22Rv1 (cell line): Measurements from ENCODE around the gene ITIH4.

Experiments used
- ZFX ChIP-seq: fragments of 450-650 bp; IDR thresholded peaks from 2 replicates; pipeline ENCODE4 v1.6.1; 2017; ENCODE audit warnings: antibody characterized with exemption, borderline replicate concordance
- TF ChIP-seq, protein P1 (sequence below): fragments of 450-650 bp; IDR thresholded peaks from 2 replicates; pipeline ENCODE4 v1.5.1; 2017; ENCODE audit warnings: mild to moderate bottlenecking

DNA sequence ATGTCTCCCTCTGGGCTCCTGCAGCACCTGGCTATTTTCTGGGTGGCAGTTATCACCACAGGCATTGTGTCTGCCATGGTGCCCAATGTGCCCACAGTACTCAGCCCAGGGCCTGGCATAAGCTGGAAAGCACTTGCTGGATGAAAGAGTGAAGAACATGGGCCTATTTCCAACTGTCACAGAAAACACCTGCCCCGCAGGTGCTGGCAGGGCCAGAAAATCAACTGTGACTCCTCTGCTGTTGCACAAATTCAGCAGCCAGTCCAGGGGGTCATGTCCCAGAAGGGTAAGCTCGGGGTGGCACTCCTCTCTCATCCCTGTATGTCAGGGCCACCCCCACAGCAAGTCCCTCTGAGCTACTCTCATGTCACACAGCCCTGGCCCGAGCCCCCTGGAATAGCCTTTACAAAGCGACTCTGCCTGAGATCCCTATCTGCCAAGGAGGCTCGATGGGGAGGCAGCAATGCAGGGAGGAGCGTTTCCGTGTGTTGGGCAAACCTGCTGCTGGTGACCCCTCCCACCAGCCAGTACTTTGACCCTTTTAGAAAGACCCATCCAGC is 18.9 kb downstream of the ITIH4 start:
- TF ChIP-seq, protein P1, sequence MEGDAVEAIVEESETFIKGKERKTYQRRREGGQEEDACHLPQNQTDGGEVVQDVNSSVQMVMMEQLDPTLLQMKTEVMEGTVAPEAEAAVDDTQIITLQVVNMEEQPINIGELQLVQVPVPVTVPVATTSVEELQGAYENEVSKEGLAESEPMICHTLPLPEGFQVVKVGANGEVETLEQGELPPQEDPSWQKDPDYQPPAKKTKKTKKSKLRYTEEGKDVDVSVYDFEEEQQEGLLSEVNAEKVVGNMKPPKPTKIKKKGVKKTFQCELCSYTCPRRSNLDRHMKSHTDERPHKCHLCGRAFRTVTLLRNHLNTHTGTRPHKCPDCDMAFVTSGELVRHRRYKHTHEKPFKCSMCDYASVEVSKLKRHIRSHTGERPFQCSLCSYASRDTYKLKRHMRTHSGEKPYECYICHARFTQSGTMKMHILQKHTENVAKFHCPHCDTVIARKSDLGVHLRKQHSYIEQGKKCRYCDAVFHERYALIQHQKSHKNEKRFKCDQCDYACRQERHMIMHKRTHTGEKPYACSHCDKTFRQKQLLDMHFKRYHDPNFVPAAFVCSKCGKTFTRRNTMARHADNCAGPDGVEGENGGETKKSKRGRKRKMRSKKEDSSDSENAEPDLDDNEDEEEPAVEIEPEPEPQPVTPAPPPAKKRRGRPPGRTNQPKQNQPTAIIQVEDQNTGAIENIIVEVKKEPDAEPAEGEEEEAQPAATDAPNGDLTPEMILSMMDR, result no peak
- no peak for TF ChIP-seq ZFX
